ENCODE results near the gene ATXN3L. TPM values are rescaled to one million over a fixed set of nuclear protein-coding genes. Genes with fewer than 3 reads are reported as not detected.

Gene ATXN3L
- total RNA-seq, 2 experiments from 2014 or later, result not detected

- no peaks in the 10 kb centered on the region for H3K27me3 Mint-ChIP-seq
- no peaks in the 10 kb centered on the region for H3K36me3 Mint-ChIP-seq (ENCODE audit: low read depth)
- no peaks in the 10 kb centered on the region for H3K4me1 Mint-ChIP-seq (ENCODE audit: low read depth)
- no peak overlapping the region for H3K4me3 Mint-ChIP-seq
- ATAC-seq, result no peak
- DNase-seq, result no peak
- TF ChIP-seq CTCF (IDR thresholded peaks at IDR 0.05), result no peak
- H3K9me3 Mint-ChIP-seq, result no peaks in the 10 kb centered on the region
- ChIA-PET CTCF (no interaction called here), POLR2A (no interaction called here)
- intact Hi-C loops (cut with micrococcal nuclease), result no loop called here
- no peak overlapping the region for H3K27ac Mint-ChIP-seq
Measured at GRCh38 chrX:13275031-13275430, 44.8 kb downstream of the ATXN3L start.

GRCh38 chrX:13272426-13272825, 47.4 kb downstream of the ATXN3L start:
- intact Hi-C loops (cut with micrococcal nuclease), result no loop called here
- Mint-ChIP-seq H3K4me3 (no peak overlapping the region), H3K4me1 (ENCODE audit: low read depth) (no peaks in the 10 kb centered on the region), H3K9me3 (no peaks in the 10 kb centered on the region), H3K36me3 (ENCODE audit: low read depth) (no peaks in the 10 kb centered on the region), H3K27me3 (no peaks in the 10 kb centered on the region), H3K27ac (no peak overlapping the region)
- DNase-seq (no peak), ATAC-seq (no peak)
- ChIA-PET POLR2A (no interaction called here), CTCF (no interaction called here)
- TF ChIP-seq CTCF (IDR thresholded peaks at IDR 0.05), result no peak

GRCh38 chrX:13271511-13271910, 48.3 kb downstream of the ATXN3L start:
- no peaks in the 10 kb centered on the region for H3K36me3 Mint-ChIP-seq (ENCODE audit: low read depth)
- H3K27me3 Mint-ChIP-seq, result no peaks in the 10 kb centered on the region
- H3K27ac Mint-ChIP-seq, result no peak overlapping the region
- ATAC-seq (no peak), DNase-seq (no peak)
- TF ChIP-seq CTCF (IDR thresholded peaks at IDR 0.05), result no peak
- ChIA-PET CTCF (no interaction called here), POLR2A (no interaction called here)
- no peaks in the 10 kb centered on the region for H3K4me1 Mint-ChIP-seq (ENCODE audit: low read depth)
- H3K9me3 Mint-ChIP-seq, result no peaks in the 10 kb centered on the region
- no peak overlapping the region for H3K4me3 Mint-ChIP-seq
- intact Hi-C loops (cut with micrococcal nuclease), result no loop called here

GRCh38 chrX:13270360-13270759, 49.5 kb downstream of the ATXN3L start:
- no peak for TF ChIP-seq CTCF (IDR thresholded peaks at IDR 0.05)
- ChIA-PET CTCF (interaction anchor here (1.2 kb wide), 1 partner anchor 30 kb away, joined by 3 read pairs; no protein-coding TSS in a partner anchor), POLR2A (no interaction called here)
- ATAC-seq, result no peak
- Mint-ChIP-seq H3K9me3 (no peaks in the 10 kb centered on the region), H3K27ac (no peak overlapping the region), H3K36me3 (ENCODE audit: low read depth) (no peaks in the 10 kb centered on the region), H3K4me1 (ENCODE audit: low read depth) (no peaks in the 10 kb centered on the region), H3K4me3 (no peak overlapping the region), H3K27me3 (no peaks in the 10 kb centered on the region)
- intact Hi-C loops (cut with micrococcal nuclease), result no loop called here
- DNase-seq, result no peak

- no peaks in the 10 kb centered on the region for H3K36me3 Mint-ChIP-seq (ENCODE audit: low read depth)
- no peaks in the 10 kb centered on the region for H3K27me3 Mint-ChIP-seq
- TF ChIP-seq CTCF (IDR thresholded peaks at IDR 0.05), result no peak
- H3K27ac Mint-ChIP-seq, result no peak overlapping the region
- POLR2A ChIA-PET, result no interaction called here
- peaks cover 2% of the 10 kb centered on the region for H3K4me1 Mint-ChIP-seq (ENCODE audit: low read depth)
- intact Hi-C loops (cut with micrococcal nuclease), result no loop called here
- DNase-seq, result no peak
- no peaks in the 10 kb centered on the region for H3K9me3 Mint-ChIP-seq
- H3K4me3 Mint-ChIP-seq, result no peak overlapping the region
- no peak for ATAC-seq
- CTCF ChIA-PET, result no interaction called here
Measured at GRCh38 chrX:13268874-13269273, 51.0 kb downstream of the ATXN3L start.

Other genes starting within 250 kb of the ATXN3L start
- gene EGFL6, start 249.5 kb upstream of the ATXN3L start, total RNA-seq, result 1 to 10 TPM; 2.1 to 2.7 TPM

All from activated CD8-positive, alpha-beta T cell treated with anti-CD3 and anti-CD28 coated beads for 36 hours (primary cell).